K562 treated with DMSO at 1 percent for 24 hours (cell line): ENCODE measurements around the gene THRA. TPM values are rescaled to one million over a fixed set of nuclear protein-coding genes. Genes with fewer than 3 reads are reported as not detected.

Experiments
- total RNA-seq: library from RNA; unstranded; fragments of 300-600 nt; gene quantifications from 2 replicates; pipeline ENCODE4 v1.2.3, GENCODE V29; 2022; ENCODE audit warnings: low read depth; ENCODE audit not compliant: insufficient read depth

Gene THRA
- 21.8 and 22.5 TPM in 2 replicates for total RNA-seq

GRCh38 chr17:40062329-40063186, at the start of gene THRA:
THRA (plus strand) TSS chr17:40062965; CDS start chr17:40074489, 11,524 bp downstream.

DNA sequence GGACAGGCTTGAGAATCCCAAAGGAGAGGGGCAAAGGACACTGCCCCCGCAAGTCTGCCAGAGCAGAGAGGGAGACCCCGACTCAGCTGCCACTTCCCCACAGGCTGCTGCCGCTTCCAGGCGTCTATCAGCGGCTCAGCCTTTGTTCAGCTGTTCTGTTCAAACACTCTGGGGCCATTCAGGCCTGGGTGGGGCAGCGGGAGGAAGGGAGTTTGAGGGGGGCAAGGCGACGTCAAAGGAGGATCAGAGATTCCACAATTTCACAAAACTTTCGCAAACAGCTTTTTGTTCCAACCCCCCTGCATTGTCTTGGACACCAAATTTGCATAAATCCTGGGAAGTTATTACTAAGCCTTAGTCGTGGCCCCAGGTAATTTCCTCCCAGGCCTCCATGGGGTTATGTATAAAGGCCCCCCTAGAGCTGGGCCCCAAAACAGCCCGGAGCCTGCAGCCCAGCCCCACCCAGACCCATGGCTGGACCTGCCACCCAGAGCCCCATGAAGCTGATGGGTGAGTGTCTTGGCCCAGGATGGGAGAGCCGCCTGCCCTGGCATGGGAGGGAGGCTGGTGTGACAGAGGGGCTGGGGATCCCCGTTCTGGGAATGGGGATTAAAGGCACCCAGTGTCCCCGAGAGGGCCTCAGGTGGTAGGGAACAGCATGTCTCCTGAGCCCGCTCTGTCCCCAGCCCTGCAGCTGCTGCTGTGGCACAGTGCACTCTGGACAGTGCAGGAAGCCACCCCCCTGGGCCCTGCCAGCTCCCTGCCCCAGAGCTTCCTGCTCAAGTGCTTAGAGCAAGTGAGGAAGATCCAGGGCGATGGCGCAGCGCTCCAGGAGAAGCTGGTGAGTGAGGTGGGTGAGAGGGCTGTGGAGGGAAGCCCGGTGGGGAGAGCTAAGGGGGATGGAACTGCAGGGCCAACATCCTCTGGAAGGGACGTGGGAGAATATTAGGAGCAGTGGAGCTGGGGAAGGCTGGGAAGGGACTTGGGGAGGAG, 47.5 kb upstream of the THRA start, which contains the start of gene CSF3:
TSS of gene CSF3 (plus strand) at position 436 of the 993 bp plus-strand sequence. CDS start at position 471, 35 bp downstream.

GRCh38 chr17:40100419-40100668, 37.6 kb downstream of the THRA start, which contains the start of gene NR1D1:
NR1D1 (minus strand) TSS chr17:40100589; CDS start chr17:40100094, 495 bp downstream.

DNA sequence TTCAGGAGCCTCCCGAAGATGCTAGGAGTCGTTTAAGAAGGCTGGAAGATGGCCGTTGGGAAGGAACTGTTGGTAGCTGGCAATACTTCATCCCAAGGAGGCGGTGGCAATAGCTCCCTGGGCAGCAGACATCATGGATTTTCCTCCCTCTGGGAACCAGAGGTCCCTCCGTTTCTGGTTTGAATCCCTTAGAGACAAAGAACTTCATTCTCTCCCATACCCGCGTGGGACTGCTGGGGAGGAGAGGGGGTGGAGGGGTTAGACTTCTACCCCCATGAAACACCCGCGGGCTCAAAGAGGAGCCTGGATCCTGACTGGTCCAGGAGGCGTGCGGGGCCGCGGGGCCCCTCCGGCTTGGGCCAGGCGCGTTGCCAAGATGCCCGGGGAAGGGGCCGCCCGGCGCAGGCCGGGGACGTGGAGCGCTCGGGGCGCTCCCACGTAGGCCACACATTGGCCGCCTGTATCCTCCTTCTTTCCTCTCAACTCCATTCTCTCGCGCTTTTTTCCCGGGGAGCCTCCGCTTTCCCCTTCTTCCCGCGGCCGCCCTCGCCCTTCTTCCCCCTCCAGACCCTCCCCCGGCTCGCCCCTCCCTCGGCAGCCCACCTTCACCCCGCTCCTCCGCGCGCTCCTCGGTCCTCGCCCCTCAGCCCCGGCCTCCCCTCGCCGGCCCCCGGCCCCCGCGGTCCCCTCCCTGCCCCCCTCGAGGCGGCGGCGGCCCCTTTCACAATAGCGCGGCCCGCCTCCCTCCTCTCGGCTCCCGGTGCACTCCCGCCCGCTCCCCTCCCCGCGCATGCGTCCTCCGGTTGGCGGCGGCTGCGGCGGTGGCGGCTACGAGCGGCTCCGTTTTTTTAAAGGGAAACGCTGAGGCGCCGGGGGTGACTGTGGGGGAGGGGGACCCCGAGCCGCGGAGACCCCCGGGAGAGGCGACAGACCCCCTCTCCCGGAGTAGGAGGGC, 58.7 kb downstream of the THRA start, which contains the start of gene MSL1:
TSS of gene MSL1 (plus strand) at position 791 of the 955 bp plus-strand sequence. CDS start 642 bp downstream, outside the sequence.

Other genes starting within 250 kb of the THRA start
- 0.05 and 0.24 TPM in 2 replicates for gene IKZF3, start 198.7 kb upstream of the THRA start, total RNA-seq
- not detected in 2 replicates for gene ZPBP2, start 194.8 kb upstream of the THRA start, total RNA-seq
- 4.0 and 4.1 TPM in 2 replicates for gene GSDMB, start 144.3 kb upstream of the THRA start, total RNA-seq
- gene ORMDL3, start 135.4 kb upstream of the THRA start, total RNA-seq, result 35.1 and 36.0 TPM in 2 replicates
- gene LRRC3C, start 135.2 kb upstream of the THRA start, total RNA-seq, result not detected in 2 replicates
- gene GSDMA, start 100.0 kb upstream of the THRA start, total RNA-seq, result not detected in 2 replicates
- gene PSMD3, start 82.2 kb upstream of the THRA start, total RNA-seq, result 272 and 279 TPM in 2 replicates
- gene CSF3, start 47.5 kb upstream of the THRA start, total RNA-seq, result not detected in 2 replicates
- 98.1 and 109 TPM in 2 replicates for gene MED24, start 8.6 kb upstream of the THRA start, total RNA-seq
- 5.0 and 5.3 TPM in 2 replicates for gene NR1D1, start 37.6 kb downstream of the THRA start, total RNA-seq
- 33.4 and 35.6 TPM in 2 replicates for gene MSL1, start 59.0 kb downstream of the THRA start, total RNA-seq
- gene CASC3, start 77.6 kb downstream of the THRA start, total RNA-seq, result 38.5 and 40.2 TPM in 2 replicates
- gene RAPGEFL1, start 114.5 kb downstream of the THRA start, total RNA-seq, result 2.4 and 2.6 TPM in 2 replicates
- gene WIPF2, start 156.3 kb downstream of the THRA start, total RNA-seq, result 11.5 and 15.5 TPM in 2 replicates
- 52.7 and 55.4 TPM in 2 replicates for gene CDC6, start 224.9 kb downstream of the THRA start, total RNA-seq
- gene RARA, start 246.2 kb downstream of the THRA start, total RNA-seq, result 21.7 and 23.4 TPM in 2 replicates